Measurements from ENCODE around the gene GMNC. TPM values are rescaled to one million over a fixed set of nuclear protein-coding genes. Genes with fewer than 3 reads are reported as not detected.

The GMNC gene
- total RNA-seq = under 0.01 TPM

- Histone ChIP-seq H3K4me3 (ENCODE audit: low read length in 3 of 3) (peak within 1 kb of the TSS; percentile 71 to 80 (median 76)), H3K9ac (ENCODE audit: low read depth in 1 of 3, low read length in 3 of 3) (peak within 1 kb of the TSS; percentile 58 to 77 (median 60)), H3K4me1 (ENCODE audit: control insufficient read depth in 3 of 3, insufficient read depth in 3 of 3, low read length in 3 of 3) (peaks cover 0 to 8% (median 0%) of the 10 kb centered on the region in 3 donors), H3K9me3 (ENCODE audit: control insufficient read depth in 3 of 3, low read length in 3 of 3) (no peaks in the 10 kb centered on the region), H3K27me3 (ENCODE audit: control insufficient read depth in 3 of 3, insufficient read depth in 3 of 3, low read length in 3 of 3) (no peaks in the 10 kb centered on the region), H3K27ac (ENCODE audit: low read depth, low read length) (peak within 1 kb of the TSS; percentile 36), H3K36me3 (ENCODE audit: control insufficient read depth in 3 of 3, insufficient read depth in 3 of 3, low read length in 3 of 3) (no peaks in the 10 kb centered on the region)
Observed at GRCh38 chr3:190862209-190863118, at the start of gene GMNC. TSS of gene GMNC (minus strand) at chr3:190862694. CDS start at chr3:190862615, 79 bp downstream.

- Histone ChIP-seq H3K27me3 (ENCODE audit: control insufficient read depth in 3 of 3, insufficient read depth in 3 of 3, low read length in 3 of 3) (no peaks in the 10 kb centered on the region), H3K9ac (ENCODE audit: low read depth in 1 of 3, low read length in 3 of 3) (no peak overlapping the region), H3K4me1 (ENCODE audit: control insufficient read depth in 3 of 3, insufficient read depth in 3 of 3, low read length in 3 of 3) (no peaks in the 10 kb centered on the region), H3K4me3 (ENCODE audit: low read length in 3 of 3) (no peak overlapping the region), H3K36me3 (ENCODE audit: control insufficient read depth in 3 of 3, insufficient read depth in 3 of 3, low read length in 3 of 3) (no peaks in the 10 kb centered on the region), H3K9me3 (ENCODE audit: control insufficient read depth in 3 of 3, low read length in 3 of 3) (no peaks in the 10 kb centered on the region), H3K27ac (ENCODE audit: low read depth, low read length) (no peak overlapping the region)
Observed at GRCh38 chr3:190911382-190911781, 48.9 kb upstream of the GMNC start.

- no peaks in the 10 kb centered on the region for H3K36me3 ChIP-seq (ENCODE audit: control insufficient read depth in 3 of 3, insufficient read depth in 3 of 3, low read length in 3 of 3)
- H3K27ac ChIP-seq (ENCODE audit: low read depth, low read length) = no peak overlapping the region
- H3K9ac ChIP-seq (ENCODE audit: low read depth in 1 of 3, low read length in 3 of 3) = no peak overlapping the region
- no peaks in the 10 kb centered on the region for H3K9me3 ChIP-seq (ENCODE audit: control insufficient read depth in 3 of 3, low read length in 3 of 3)
- no peak overlapping the region for H3K4me3 ChIP-seq (ENCODE audit: low read length in 3 of 3)
- no peaks in the 10 kb centered on the region for H3K27me3 ChIP-seq (ENCODE audit: control insufficient read depth in 3 of 3, insufficient read depth in 3 of 3, low read length in 3 of 3)
- no peaks in the 10 kb centered on the region for H3K4me1 ChIP-seq (ENCODE audit: control insufficient read depth in 3 of 3, insufficient read depth in 3 of 3, low read length in 3 of 3)
Observed at GRCh38 chr3:190909908-190910307, 47.4 kb upstream of the GMNC start.

- no peaks in the 10 kb centered on the region for H3K4me1 ChIP-seq (ENCODE audit: control insufficient read depth in 3 of 3, insufficient read depth in 3 of 3, low read length in 3 of 3)
- no peaks in the 10 kb centered on the region for H3K27me3 ChIP-seq (ENCODE audit: control insufficient read depth in 3 of 3, insufficient read depth in 3 of 3, low read length in 3 of 3)
- no peak overlapping the region for H3K27ac ChIP-seq (ENCODE audit: low read depth, low read length)
- no peaks in the 10 kb centered on the region for H3K36me3 ChIP-seq (ENCODE audit: control insufficient read depth in 3 of 3, insufficient read depth in 3 of 3, low read length in 3 of 3)
- H3K9ac ChIP-seq (ENCODE audit: low read depth in 1 of 3, low read length in 3 of 3) = no peak overlapping the region
- no peaks in the 10 kb centered on the region for H3K9me3 ChIP-seq (ENCODE audit: control insufficient read depth in 3 of 3, low read length in 3 of 3)
- H3K4me3 ChIP-seq (ENCODE audit: low read length in 3 of 3) = no peak overlapping the region
Observed at GRCh38 chr3:190903156-190903555, 40.7 kb upstream of the GMNC start.

GRCh38 chr3:190902292-190902691 lies 39.8 kb upstream of the GMNC start:
- Histone ChIP-seq H3K27me3 (ENCODE audit: control insufficient read depth in 3 of 3, insufficient read depth in 3 of 3, low read length in 3 of 3) (no peaks in the 10 kb centered on the region), H3K4me3 (ENCODE audit: low read length in 3 of 3) (no peak overlapping the region), H3K36me3 (ENCODE audit: control insufficient read depth in 3 of 3, insufficient read depth in 3 of 3, low read length in 3 of 3) (no peaks in the 10 kb centered on the region), H3K4me1 (ENCODE audit: control insufficient read depth in 3 of 3, insufficient read depth in 3 of 3, low read length in 3 of 3) (no peaks in the 10 kb centered on the region), H3K9me3 (ENCODE audit: control insufficient read depth in 3 of 3, low read length in 3 of 3) (no peaks in the 10 kb centered on the region), H3K9ac (ENCODE audit: low read depth in 1 of 3, low read length in 3 of 3) (no peak overlapping the region), H3K27ac (ENCODE audit: low read depth, low read length) (no peak overlapping the region)

GRCh38 chr3:190892395-190892902 lies 30.0 kb upstream of the GMNC start:
- H3K9me3 ChIP-seq (ENCODE audit: control insufficient read depth in 3 of 3, low read length in 3 of 3) = peaks cover 0 to 4% (median 0%) of the 10 kb centered on the region in 3 donors
- H3K27ac ChIP-seq (ENCODE audit: low read depth, low read length) = no peak overlapping the region
- H3K4me1 ChIP-seq (ENCODE audit: control insufficient read depth in 3 of 3, insufficient read depth in 3 of 3, low read length in 3 of 3) = no peaks in the 10 kb centered on the region
- no peak overlapping the region for H3K4me3 ChIP-seq (ENCODE audit: low read length in 3 of 3)
- no peak overlapping the region for H3K9ac ChIP-seq (ENCODE audit: low read depth in 1 of 3, low read length in 3 of 3)
- no peaks in the 10 kb centered on the region for H3K27me3 ChIP-seq (ENCODE audit: control insufficient read depth in 3 of 3, insufficient read depth in 3 of 3, low read length in 3 of 3)
- H3K36me3 ChIP-seq (ENCODE audit: control insufficient read depth in 3 of 3, insufficient read depth in 3 of 3, low read length in 3 of 3) = no peaks in the 10 kb centered on the region

GRCh38 chr3:190886945-190887344 lies 24.5 kb upstream of the GMNC start:
- H3K4me1 ChIP-seq (ENCODE audit: control insufficient read depth in 3 of 3, insufficient read depth in 3 of 3, low read length in 3 of 3) = no peaks in the 10 kb centered on the region
- H3K9ac ChIP-seq (ENCODE audit: low read depth in 1 of 3, low read length in 3 of 3) = no peak overlapping the region
- no peaks in the 10 kb centered on the region for H3K36me3 ChIP-seq (ENCODE audit: control insufficient read depth in 3 of 3, insufficient read depth in 3 of 3, low read length in 3 of 3)
- H3K27me3 ChIP-seq (ENCODE audit: control insufficient read depth in 3 of 3, insufficient read depth in 3 of 3, low read length in 3 of 3) = no peaks in the 10 kb centered on the region
- no peak overlapping the region for H3K4me3 ChIP-seq (ENCODE audit: low read length in 3 of 3)
- no peaks in the 10 kb centered on the region for H3K9me3 ChIP-seq (ENCODE audit: control insufficient read depth in 3 of 3, low read length in 3 of 3)
- no peak overlapping the region for H3K27ac ChIP-seq (ENCODE audit: low read depth, low read length)

GRCh38 chr3:190883973-190884832 lies 21.7 kb upstream of the GMNC start:
- Histone ChIP-seq H3K4me1 (ENCODE audit: control insufficient read depth in 3 of 3, insufficient read depth in 3 of 3, low read length in 3 of 3) (no peaks in the 10 kb centered on the region), H3K4me3 (ENCODE audit: low read length in 3 of 3) (no peak overlapping the region), H3K27ac (ENCODE audit: low read depth, low read length) (no peak overlapping the region), H3K27me3 (ENCODE audit: control insufficient read depth in 3 of 3, insufficient read depth in 3 of 3, low read length in 3 of 3) (no peaks in the 10 kb centered on the region), H3K9me3 (ENCODE audit: control insufficient read depth in 3 of 3, low read length in 3 of 3) (no peaks in the 10 kb centered on the region), H3K9ac (ENCODE audit: low read depth in 1 of 3, low read length in 3 of 3) (no peak overlapping the region), H3K36me3 (ENCODE audit: control insufficient read depth in 3 of 3, insufficient read depth in 3 of 3, low read length in 3 of 3) (no peaks in the 10 kb centered on the region)

- no peaks in the 10 kb centered on the region for H3K27me3 ChIP-seq (ENCODE audit: control insufficient read depth in 3 of 3, insufficient read depth in 3 of 3, low read length in 3 of 3)
- H3K4me3 ChIP-seq (ENCODE audit: low read length in 3 of 3) = no peak overlapping the region
Observed at GRCh38 chr3:190883141-190883540, 20.6 kb upstream of the GMNC start.

GRCh38 chr3:190877925-190878324 lies 15.4 kb upstream of the GMNC start:
- no peaks in the 10 kb centered on the region for H3K27me3 ChIP-seq (ENCODE audit: control insufficient read depth in 3 of 3, insufficient read depth in 3 of 3, low read length in 3 of 3)
- no peaks in the 10 kb centered on the region for H3K4me1 ChIP-seq (ENCODE audit: control insufficient read depth in 3 of 3, insufficient read depth in 3 of 3, low read length in 3 of 3)
- H3K27ac ChIP-seq (ENCODE audit: low read depth, low read length) = no peak overlapping the region
- H3K9ac ChIP-seq (ENCODE audit: low read depth in 1 of 3, low read length in 3 of 3) = no peak overlapping the region
- H3K9me3 ChIP-seq (ENCODE audit: control insufficient read depth in 3 of 3, low read length in 3 of 3) = no peaks in the 10 kb centered on the region
- H3K4me3 ChIP-seq (ENCODE audit: low read length in 3 of 3) = no peak overlapping the region
- no peaks in the 10 kb centered on the region for H3K36me3 ChIP-seq (ENCODE audit: control insufficient read depth in 3 of 3, insufficient read depth in 3 of 3, low read length in 3 of 3)

More at GRCh38 chr3:190883141-190883540, 20.6 kb upstream of the GMNC start:
- no peak overlapping the region for H3K27ac ChIP-seq (ENCODE audit: low read depth, low read length)
- no peaks in the 10 kb centered on the region for H3K4me1 ChIP-seq (ENCODE audit: control insufficient read depth in 3 of 3, insufficient read depth in 3 of 3, low read length in 3 of 3)
- H3K9ac ChIP-seq (ENCODE audit: low read depth in 1 of 3, low read length in 3 of 3) = no peak overlapping the region
- no peaks in the 10 kb centered on the region for H3K9me3 ChIP-seq (ENCODE audit: control insufficient read depth in 3 of 3, low read length in 3 of 3)
- no peaks in the 10 kb centered on the region for H3K36me3 ChIP-seq (ENCODE audit: control insufficient read depth in 3 of 3, insufficient read depth in 3 of 3, low read length in 3 of 3)
